SU-DHL-6 (cell line): ENCODE measurements around the gene GP5.

Experiments
- H2AFZ ChIP-seq: fragments of 200-600 bp; sonication (generic); 2 replicates; pipeline ENCODE4 v1.6.1; 2014; ENCODE audit warnings: low read depth, mild to moderate bottlenecking, moderate library complexity, mixed read lengths, antibody characterized with exemption, low read length; ENCODE audit not compliant: severe bottlenecking
- H3F3A ChIP-seq: fragments of 200-600 bp; shearing (Covaris generic); 2 replicates; pipeline ENCODE4 v1.6.0; 2016; ENCODE audit warnings: antibody characterized with exemption, mild to moderate bottlenecking; ENCODE audit not compliant: insufficient read depth
- H3K27ac ChIP-seq: fragments of 200-600 bp; sonication (generic); 2 replicates; pipeline ENCODE4 v1.5.1; 2016; ENCODE audit warnings: low read depth, mild to moderate bottlenecking, low read length, moderate library complexity, mixed read lengths
- H3K27me3 ChIP-seq: fragments of 200-600 bp; sonication (generic), shearing (Covaris generic); 2 replicates; pipeline ENCODE4 v1.6.0; 2014; ENCODE audit warnings: mild to moderate bottlenecking, low read length
- H3K36me3 ChIP-seq: fragments of 200-600 bp; sonication (generic); 2 replicates; pipeline ENCODE4 v1.6.1; 2014; ENCODE audit warnings: mild to moderate bottlenecking, low read length, mixed read lengths
- H3K4me2 ChIP-seq: fragments of 300-600, 200-600 bp; shearing (Covaris generic), sonication (generic); 2 replicates; pipeline ENCODE4 v1.6.0; 2014; ENCODE audit warnings: low read length, low read depth, mild to moderate bottlenecking; ENCODE audit not compliant: poor library complexity, severe bottlenecking
- H3K4me3 ChIP-seq: fragments of 200-600 bp; sonication (generic); 2 replicates; pipeline ENCODE4 v1.5.1; 2014; ENCODE audit warnings: antibody characterized with exemption, low read length, mild to moderate bottlenecking, mixed read lengths; ENCODE audit not compliant: insufficient read depth, poor library complexity, severe bottlenecking
- H3K79me2 ChIP-seq: fragments of 200-600 bp; sonication (generic); 2 replicates; pipeline ENCODE4 v1.6.1; 2014; ENCODE audit warnings: mild to moderate bottlenecking, low read length, moderate library complexity; ENCODE audit not compliant: insufficient read depth
- H3K9ac ChIP-seq: fragments of 200-600 bp; sonication (generic); 2 replicates; pipeline ENCODE4 v1.7.0; 2014; ENCODE audit warnings: mild to moderate bottlenecking, low read length
- H3K9me2 ChIP-seq: fragments of 200-600 bp; sonication (generic); replicated peaks from 2 replicates; pipeline ENCODE4 v1.6.1; 2014; ENCODE audit warnings: low read length; ENCODE audit not compliant: insufficient read depth
- H3K9me3 ChIP-seq: fragments of 200-600 bp; sonication (generic); 2 replicates; pipeline ENCODE4 v1.6.1; 2014; ENCODE audit warnings: low read length, mixed read lengths; ENCODE audit not compliant: insufficient read depth
- H4K20me1 ChIP-seq: fragments of 200-600 bp; sonication (generic); 2 replicates; pipeline ENCODE4 v1.6.1; 2014; ENCODE audit warnings: low read depth, mild to moderate bottlenecking, antibody characterized with exemption, low read length, moderate library complexity, mixed read lengths
- EZH2phosphoT487 ChIP-seq: fragments of 200-600 bp; sonication (generic), shearing (Covaris generic); conservative IDR thresholded peaks from 2 replicates; pipeline ENCODE4 v1.6.1; 2018; ENCODE audit warnings: mild to moderate bottlenecking, antibody characterized with exemption, low read length, moderate library complexity, mixed read lengths
- TF ChIP-seq, protein P1 (sequence below): fragments of 200-600 bp; sonication (generic); IDR thresholded peaks from one replicate; pipeline ENCODE4 v1.5.1; 2017; ENCODE audit warnings: antibody characterized with exemption, mild to moderate bottlenecking, low read length, moderate library complexity; ENCODE audit not compliant: insufficient read depth, poor library complexity, severe bottlenecking

Gene GP5

DNA sequence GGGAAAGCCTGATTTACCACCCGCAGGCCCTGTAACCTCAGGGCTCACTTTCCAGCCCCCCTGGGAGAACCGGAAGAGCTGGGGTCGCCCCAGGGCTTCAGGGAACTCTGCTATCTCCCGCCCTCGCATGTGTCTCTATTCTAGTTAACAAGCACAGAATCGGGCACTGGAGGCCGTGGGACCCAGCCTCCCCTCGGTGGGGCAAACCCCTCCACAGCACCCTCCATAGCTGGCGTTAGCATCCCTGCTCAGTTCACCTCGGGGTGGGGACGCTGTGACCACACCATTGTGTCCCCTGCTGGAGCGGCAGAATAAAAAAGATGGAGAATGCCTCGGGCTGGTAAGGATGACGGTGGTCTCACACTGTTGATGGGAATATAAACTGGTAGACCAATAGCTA is 26.0 kb downstream of the GP5 start:
- Histone ChIP-seq H4K20me1 (no peaks in the 10 kb centered on the region), H3K9me2 (no peaks in the 10 kb centered on the region), H3K27ac (no peak overlapping the region), H3K36me3 (no peaks in the 10 kb centered on the region), H3K9ac (no peak overlapping the region), H3K4me2 (no peak overlapping the region), H2AFZ (no peak overlapping the region), H3K27me3 (no peaks in the 10 kb centered on the region), H3K9me3 (no peaks in the 10 kb centered on the region), H3K4me3 (no peak overlapping the region), H3F3A (no peaks in the 10 kb centered on the region), H3K79me2 (no peaks in the 10 kb centered on the region)
- TF ChIP-seq EZH2phosphoT487 = no peak
- TF ChIP-seq, protein P1, sequence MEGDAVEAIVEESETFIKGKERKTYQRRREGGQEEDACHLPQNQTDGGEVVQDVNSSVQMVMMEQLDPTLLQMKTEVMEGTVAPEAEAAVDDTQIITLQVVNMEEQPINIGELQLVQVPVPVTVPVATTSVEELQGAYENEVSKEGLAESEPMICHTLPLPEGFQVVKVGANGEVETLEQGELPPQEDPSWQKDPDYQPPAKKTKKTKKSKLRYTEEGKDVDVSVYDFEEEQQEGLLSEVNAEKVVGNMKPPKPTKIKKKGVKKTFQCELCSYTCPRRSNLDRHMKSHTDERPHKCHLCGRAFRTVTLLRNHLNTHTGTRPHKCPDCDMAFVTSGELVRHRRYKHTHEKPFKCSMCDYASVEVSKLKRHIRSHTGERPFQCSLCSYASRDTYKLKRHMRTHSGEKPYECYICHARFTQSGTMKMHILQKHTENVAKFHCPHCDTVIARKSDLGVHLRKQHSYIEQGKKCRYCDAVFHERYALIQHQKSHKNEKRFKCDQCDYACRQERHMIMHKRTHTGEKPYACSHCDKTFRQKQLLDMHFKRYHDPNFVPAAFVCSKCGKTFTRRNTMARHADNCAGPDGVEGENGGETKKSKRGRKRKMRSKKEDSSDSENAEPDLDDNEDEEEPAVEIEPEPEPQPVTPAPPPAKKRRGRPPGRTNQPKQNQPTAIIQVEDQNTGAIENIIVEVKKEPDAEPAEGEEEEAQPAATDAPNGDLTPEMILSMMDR = no peak

DNA sequence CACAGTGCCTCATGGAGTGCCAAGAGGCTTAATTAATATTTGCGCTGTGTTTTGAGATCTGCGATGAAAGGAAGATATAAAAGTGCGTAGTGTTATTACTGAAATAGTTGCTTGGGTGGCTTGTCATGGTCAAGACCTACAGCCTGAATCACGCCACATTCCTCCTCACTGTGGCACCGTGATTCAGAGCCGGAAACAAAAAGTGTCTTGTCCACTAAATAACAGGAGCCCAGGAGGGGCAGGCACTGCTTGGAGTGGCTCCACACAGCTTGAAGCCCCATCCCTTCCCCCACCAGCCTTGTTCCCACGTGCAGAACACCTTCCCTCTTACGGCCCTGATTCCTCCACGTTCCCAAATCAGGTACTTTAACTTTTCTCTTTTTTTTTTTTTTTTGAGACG is 28.3 kb downstream of the GP5 start:
- no peaks in the 10 kb centered on the region for H4K20me1 ChIP-seq
- H3K4me2 ChIP-seq = no peak overlapping the region
- H3K27ac ChIP-seq = no peak overlapping the region
- TF ChIP-seq, protein P1 = no peak
- no peak for TF ChIP-seq EZH2phosphoT487
- H3K4me3 ChIP-seq = no peak overlapping the region
- no peaks in the 10 kb centered on the region for H3K36me3 ChIP-seq
- no peaks in the 10 kb centered on the region for H3K9me3 ChIP-seq
- no peak overlapping the region for H3K9ac ChIP-seq
- H3K9me2 ChIP-seq = no peaks in the 10 kb centered on the region
- H3K79me2 ChIP-seq = no peaks in the 10 kb centered on the region
- H2AFZ ChIP-seq = no peak overlapping the region
- no peaks in the 10 kb centered on the region for H3F3A ChIP-seq
- no peaks in the 10 kb centered on the region for H3K27me3 ChIP-seq

- Histone ChIP-seq H3K4me2 (no peak within 1 kb of the TSS), H3K9me3 (no peaks in the 10 kb centered on the region)
These were observed 29.4 kb downstream of the GP5 start, which contains the start of gene LRRC15 for GRCh38 chr3:194369522-194370279. LRRC15 (minus strand) TSS chr3:194369743; CDS start chr3:194361043, 8,700 bp downstream.

More at GRCh38 chr3:194369522-194370279, 29.4 kb downstream of the GP5 start, which contains the start of gene LRRC15:
- H2AFZ ChIP-seq = no peak within 1 kb of the TSS
- no peaks in the 10 kb centered on the region for H3F3A ChIP-seq
- H3K79me2 ChIP-seq = no peaks in the 10 kb centered on the region
- H3K9ac ChIP-seq = no peak within 1 kb of the TSS
- H3K9me2 ChIP-seq = no peaks in the 10 kb centered on the region
- H3K36me3 ChIP-seq = no peaks in the 10 kb centered on the region
- H3K4me3 ChIP-seq = no peak within 1 kb of the TSS
- H3K27me3 ChIP-seq = no peaks in the 10 kb centered on the region
- no peaks in the 10 kb centered on the region for H4K20me1 ChIP-seq
- H3K27ac ChIP-seq = no peak within 1 kb of the TSS
- TF ChIP-seq, protein P1 = no peak
- no peak for TF ChIP-seq EZH2phosphoT487
